H1 (cell line): ENCODE results near the gene PTPRT. TPM values are rescaled to one million over a fixed set of nuclear protein-coding genes. Genes with fewer than 3 reads are reported as not detected.

Source experiments
- CEBPB ChIP-seq: IDR thresholded peaks from 2 replicates; pipeline ENCODE4 v1.6.1; 2012; ENCODE audit warnings: low read depth, low read length
- CTCF ChIP-seq, 3 experiments: IDR thresholded peaks; 1 replicate in 2 of 3; 2 replicates in 1 of 3; pipeline versions ENCODE4 v1.5.1 to v1.6.1; 2011; ENCODE audit warnings: low read length in 3 of 3, mild to moderate bottlenecking in 3 of 3, inconsistent platforms in 2 of 3, low read depth in 1 of 3, moderate library complexity in 1 of 3; ENCODE audit not compliant: insufficient read depth in 1 of 3; ENCODE audit errors: control extremely low read depth in 1 of 3
- SP4 ChIP-seq: IDR thresholded peaks from 2 replicates; pipeline ENCODE4 v1.6.1; 2012; ENCODE audit warnings: low read length, inconsistent platforms
- polyA plus RNA-seq, 7 experiments: library from polyadenylated mRNA; depleted of rRNA in 3 of 7; stranded (reverse) in 5 of 7; unstranded in 2 of 7; fragments of >200 nt in 5 of 7; fragments of 200-250 nt in 2 of 7; gene quantifications; 1 replicate in 5 of 7; 2 replicates in 1 of 7; 4 replicates in 1 of 7; pipeline versions ENCODE4 v1.2.1 to v1.2.3, GENCODE V29; 2011 to 2013; ENCODE audit warnings: missing spikeins in 2 of 7, mixed read lengths in 2 of 7
- total RNA-seq: library from RNA; stranded (reverse); fragmentation: NEBNext Ultra II Directional; extraction: Animal tissue kit (Norgen Biotek cat#: 25700); gene quantifications from 2 replicates; pipeline ENCODE4 v1.2.1, GENCODE V29; 2021
- TF ChIP-seq, protein P1 (sequence below): fragments of 300-600 bp; sonication (generic); IDR thresholded peaks from 2 replicates; pipeline ENCODE4 v1.7.1; 2012; ENCODE audit warnings: low read length, moderate library complexity, mild to moderate bottlenecking, inconsistent platforms; ENCODE audit not compliant: insufficient replicate concordance

Gene PTPRT
- total and polyA plus RNA-seq, 2 of the 8 experiments (the other 6 are each of a cell fraction or from before 2014, with no cell fraction given): 0.33 to 1.8 TPM

DNA sequence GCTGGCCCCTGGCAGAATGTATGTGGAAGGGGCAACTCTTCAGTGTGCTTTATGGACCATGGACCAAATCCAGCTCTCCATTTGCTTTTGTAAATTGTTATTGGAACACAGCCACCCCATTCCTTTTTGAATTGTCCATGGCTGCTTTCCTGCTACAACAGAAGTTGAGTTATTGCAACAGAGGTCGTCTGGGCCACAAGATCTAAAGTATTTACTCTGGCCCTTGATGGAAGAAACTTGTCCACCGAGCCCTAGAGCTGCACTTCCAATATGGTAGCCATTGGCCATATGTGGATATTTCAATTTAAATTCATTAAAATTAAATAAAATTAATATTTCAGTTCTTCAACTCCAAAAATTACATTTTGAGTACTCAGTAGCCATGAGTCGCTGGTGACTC is 543.5 kb downstream of the PTPRT start (continued):
- TF ChIP-seq, protein P1, sequence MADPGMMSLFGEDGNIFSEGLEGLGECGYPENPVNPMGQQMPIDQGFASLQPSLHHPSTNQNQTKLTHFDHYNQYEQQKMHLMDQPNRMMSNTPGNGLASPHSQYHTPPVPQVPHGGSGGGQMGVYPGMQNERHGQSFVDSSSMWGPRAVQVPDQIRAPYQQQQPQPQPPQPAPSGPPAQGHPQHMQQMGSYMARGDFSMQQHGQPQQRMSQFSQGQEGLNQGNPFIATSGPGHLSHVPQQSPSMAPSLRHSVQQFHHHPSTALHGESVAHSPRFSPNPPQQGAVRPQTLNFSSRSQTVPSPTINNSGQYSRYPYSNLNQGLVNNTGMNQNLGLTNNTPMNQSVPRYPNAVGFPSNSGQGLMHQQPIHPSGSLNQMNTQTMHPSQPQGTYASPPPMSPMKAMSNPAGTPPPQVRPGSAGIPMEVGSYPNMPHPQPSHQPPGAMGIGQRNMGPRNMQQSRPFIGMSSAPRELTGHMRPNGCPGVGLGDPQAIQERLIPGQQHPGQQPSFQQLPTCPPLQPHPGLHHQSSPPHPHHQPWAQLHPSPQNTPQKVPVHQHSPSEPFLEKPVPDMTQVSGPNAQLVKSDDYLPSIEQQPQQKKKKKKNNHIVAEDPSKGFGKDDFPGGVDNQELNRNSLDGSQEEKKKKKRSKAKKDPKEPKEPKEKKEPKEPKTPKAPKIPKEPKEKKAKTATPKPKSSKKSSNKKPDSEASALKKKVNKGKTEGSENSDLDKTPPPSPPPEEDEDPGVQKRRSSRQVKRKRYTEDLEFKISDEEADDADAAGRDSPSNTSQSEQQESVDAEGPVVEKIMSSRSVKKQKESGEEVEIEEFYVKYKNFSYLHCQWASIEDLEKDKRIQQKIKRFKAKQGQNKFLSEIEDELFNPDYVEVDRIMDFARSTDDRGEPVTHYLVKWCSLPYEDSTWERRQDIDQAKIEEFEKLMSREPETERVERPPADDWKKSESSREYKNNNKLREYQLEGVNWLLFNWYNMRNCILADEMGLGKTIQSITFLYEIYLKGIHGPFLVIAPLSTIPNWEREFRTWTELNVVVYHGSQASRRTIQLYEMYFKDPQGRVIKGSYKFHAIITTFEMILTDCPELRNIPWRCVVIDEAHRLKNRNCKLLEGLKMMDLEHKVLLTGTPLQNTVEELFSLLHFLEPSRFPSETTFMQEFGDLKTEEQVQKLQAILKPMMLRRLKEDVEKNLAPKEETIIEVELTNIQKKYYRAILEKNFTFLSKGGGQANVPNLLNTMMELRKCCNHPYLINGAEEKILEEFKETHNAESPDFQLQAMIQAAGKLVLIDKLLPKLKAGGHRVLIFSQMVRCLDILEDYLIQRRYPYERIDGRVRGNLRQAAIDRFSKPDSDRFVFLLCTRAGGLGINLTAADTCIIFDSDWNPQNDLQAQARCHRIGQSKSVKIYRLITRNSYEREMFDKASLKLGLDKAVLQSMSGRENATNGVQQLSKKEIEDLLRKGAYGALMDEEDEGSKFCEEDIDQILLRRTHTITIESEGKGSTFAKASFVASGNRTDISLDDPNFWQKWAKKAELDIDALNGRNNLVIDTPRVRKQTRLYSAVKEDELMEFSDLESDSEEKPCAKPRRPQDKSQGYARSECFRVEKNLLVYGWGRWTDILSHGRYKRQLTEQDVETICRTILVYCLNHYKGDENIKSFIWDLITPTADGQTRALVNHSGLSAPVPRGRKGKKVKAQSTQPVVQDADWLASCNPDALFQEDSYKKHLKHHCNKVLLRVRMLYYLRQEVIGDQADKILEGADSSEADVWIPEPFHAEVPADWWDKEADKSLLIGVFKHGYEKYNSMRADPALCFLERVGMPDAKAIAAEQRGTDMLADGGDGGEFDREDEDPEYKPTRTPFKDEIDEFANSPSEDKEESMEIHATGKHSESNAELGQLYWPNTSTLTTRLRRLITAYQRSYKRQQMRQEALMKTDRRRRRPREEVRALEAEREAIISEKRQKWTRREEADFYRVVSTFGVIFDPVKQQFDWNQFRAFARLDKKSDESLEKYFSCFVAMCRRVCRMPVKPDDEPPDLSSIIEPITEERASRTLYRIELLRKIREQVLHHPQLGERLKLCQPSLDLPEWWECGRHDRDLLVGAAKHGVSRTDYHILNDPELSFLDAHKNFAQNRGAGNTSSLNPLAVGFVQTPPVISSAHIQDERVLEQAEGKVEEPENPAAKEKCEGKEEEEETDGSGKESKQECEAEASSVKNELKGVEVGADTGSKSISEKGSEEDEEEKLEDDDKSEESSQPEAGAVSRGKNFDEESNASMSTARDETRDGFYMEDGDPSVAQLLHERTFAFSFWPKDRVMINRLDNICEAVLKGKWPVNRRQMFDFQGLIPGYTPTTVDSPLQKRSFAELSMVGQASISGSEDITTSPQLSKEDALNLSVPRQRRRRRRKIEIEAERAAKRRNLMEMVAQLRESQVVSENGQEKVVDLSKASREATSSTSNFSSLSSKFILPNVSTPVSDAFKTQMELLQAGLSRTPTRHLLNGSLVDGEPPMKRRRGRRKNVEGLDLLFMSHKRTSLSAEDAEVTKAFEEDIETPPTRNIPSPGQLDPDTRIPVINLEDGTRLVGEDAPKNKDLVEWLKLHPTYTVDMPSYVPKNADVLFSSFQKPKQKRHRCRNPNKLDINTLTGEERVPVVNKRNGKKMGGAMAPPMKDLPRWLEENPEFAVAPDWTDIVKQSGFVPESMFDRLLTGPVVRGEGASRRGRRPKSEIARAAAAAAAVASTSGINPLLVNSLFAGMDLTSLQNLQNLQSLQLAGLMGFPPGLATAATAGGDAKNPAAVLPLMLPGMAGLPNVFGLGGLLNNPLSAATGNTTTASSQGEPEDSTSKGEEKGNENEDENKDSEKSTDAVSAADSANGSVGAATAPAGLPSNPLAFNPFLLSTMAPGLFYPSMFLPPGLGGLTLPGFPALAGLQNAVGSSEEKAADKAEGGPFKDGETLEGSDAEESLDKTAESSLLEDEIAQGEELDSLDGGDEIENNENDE: no peak
- TF ChIP-seq SP4 (no peak), CTCF (IDR thresholded peaks at IDR 0.05; ENCODE audit: control extremely low read depth in 1 of 3, insufficient read depth in 1 of 3, low read depth in 1 of 3, low read length in 3 of 3) (no peak), CEBPB (no peak)
